GM12872 (cell line): ENCODE measurements around the gene SGCA.

Experiments used
- TF ChIP-seq, protein P1 (sequence below): IDR thresholded peaks from 3 replicates; pipeline ENCODE4 v1.5.1; 2011; ENCODE audit warnings: low read depth, mild to moderate bottlenecking, low read length, moderate library complexity; ENCODE audit not compliant: insufficient read depth

SGCA gene

DNA sequence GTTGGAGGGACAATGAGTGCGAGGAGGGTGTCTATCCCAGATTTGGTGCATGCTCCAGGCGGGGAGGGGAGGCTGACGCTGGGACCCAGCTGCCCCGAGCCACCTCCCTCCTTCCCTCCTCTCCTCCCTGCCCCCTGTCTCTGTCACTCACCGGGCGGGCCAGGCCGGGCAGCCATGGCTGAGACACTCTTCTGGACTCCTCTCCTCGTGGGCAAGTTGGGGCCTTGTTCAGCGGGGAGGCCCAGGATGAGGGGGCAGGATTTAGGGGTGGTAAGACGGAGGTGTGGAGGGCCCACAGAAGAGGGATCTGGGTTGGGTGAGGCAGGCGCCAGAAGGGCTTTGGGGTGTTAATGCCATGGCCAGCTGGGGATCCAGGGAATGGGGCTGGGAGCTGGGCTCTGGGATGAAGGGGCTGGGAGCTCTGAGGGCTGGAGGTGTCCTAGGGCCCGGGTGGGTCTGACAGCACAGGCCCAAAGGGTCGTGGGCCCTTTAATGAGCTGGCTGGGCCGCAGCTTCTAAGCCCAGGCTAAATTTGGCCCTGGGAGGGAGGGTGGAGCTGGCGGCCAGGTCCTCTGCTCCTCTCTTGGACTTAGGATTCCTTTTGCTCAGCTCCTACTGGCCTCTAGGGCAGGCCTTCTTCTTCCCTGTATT, at the start of gene SGCA:
Gene SGCA, plus strand, starts transcription at position 139 of the 651 bp plus-strand sequence. Its CDS starts 36 bp downstream, at position 175.
- TF ChIP-seq, protein P1, sequence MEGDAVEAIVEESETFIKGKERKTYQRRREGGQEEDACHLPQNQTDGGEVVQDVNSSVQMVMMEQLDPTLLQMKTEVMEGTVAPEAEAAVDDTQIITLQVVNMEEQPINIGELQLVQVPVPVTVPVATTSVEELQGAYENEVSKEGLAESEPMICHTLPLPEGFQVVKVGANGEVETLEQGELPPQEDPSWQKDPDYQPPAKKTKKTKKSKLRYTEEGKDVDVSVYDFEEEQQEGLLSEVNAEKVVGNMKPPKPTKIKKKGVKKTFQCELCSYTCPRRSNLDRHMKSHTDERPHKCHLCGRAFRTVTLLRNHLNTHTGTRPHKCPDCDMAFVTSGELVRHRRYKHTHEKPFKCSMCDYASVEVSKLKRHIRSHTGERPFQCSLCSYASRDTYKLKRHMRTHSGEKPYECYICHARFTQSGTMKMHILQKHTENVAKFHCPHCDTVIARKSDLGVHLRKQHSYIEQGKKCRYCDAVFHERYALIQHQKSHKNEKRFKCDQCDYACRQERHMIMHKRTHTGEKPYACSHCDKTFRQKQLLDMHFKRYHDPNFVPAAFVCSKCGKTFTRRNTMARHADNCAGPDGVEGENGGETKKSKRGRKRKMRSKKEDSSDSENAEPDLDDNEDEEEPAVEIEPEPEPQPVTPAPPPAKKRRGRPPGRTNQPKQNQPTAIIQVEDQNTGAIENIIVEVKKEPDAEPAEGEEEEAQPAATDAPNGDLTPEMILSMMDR, result no peak

DNA sequence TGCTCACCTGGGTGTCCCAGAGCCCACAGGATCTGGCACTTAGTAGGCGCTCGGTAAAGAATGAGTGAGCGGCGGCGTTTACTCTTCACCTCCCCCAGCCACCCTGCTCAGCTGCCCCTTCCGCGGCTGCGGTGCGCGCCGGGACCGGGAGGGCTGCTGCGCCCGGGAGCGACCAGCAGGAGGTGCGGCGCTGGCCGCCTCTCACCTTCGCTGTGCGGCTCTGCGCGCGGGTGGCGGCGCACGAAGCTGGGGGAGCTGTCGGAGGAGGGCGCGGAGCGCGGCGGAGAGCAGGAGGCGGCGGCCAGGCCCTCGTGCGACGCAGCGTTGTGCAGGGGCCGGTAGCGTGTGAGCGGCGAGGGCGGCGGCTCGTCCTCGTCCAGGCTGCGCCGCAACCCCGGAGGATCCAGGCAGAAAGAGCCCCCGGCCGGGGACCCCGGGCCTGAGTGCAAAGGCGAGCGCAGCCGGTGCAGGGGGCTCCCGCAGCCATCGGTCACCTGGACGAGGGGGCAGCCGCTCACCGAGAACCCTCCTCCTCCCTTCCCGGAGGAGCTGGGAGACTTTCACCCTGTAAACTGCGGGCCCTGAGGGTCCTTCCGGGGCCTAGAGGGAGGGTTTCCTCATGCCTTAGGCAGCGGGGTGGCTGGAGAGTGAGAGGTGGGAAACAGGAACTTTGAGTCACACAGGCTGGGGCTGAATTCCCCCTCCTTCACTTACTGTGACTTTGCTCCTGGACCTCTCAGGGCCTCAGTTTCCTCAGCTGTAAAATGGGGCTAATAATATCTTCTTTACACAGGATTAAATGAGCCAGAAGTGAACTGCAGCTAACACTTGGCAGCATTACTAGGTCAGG, 48.4 kb upstream of the SGCA start:
- TF ChIP-seq, protein P1, result peak; percentile 46; the same call in 2 of the 3 replicates

DNA sequence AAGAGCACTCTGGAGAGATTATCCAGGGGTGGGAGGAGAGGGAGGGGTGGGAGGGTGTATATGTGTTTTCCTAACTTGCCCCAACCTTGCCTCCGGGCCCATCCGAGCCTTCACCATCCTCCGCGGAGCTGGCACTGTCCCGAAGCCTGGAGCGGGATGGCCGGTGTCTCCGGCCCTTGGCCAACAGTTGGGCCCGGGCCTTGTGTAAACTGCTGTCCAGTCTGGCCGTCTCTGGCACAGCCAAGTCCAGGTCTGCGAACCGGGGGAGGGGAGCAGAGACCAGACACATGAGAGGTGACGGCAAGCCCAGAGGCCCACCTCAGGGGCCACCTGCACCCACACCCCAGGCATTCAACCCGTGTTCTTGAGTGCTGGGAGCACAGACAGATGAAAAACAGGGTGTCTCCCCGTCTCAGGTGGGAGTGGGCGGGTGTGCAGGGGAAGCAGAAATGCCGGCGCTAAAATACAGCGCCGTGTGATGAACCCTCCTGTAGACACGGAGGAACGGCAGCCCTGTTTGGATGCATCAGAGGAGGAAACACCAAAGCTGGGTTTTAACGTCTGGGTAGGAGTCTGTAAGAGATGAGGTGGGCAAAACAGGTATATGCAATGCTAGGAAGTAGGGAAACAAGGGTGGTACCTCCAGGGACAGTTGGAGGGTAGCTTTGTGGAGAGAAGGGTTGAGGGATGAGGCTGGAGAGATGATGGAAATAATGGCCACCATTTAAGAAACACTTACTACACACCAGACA, 47.6 kb upstream of the SGCA start:
- TF ChIP-seq, protein P1, result no peak

DNA sequence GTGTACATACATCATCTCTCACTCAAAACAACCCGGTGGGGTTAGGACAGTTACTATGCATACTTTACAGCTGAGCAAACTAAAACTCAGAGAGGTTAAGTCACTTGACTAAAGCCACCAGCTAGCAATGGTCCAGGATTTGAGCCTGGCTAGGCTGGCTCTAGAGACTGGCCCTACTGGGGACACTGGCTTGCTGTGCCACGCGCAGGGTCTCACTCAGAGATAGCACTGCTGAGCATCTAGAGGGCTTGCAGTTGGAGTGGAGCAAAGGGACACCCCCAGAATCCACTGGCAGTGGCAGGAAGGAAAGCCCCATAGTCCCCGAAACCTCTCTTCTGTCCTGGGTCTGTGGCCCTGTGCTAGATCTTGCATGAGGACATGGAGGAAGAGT, 47.0 kb upstream of the SGCA start:
- TF ChIP-seq, protein P1, result no peak

DNA sequence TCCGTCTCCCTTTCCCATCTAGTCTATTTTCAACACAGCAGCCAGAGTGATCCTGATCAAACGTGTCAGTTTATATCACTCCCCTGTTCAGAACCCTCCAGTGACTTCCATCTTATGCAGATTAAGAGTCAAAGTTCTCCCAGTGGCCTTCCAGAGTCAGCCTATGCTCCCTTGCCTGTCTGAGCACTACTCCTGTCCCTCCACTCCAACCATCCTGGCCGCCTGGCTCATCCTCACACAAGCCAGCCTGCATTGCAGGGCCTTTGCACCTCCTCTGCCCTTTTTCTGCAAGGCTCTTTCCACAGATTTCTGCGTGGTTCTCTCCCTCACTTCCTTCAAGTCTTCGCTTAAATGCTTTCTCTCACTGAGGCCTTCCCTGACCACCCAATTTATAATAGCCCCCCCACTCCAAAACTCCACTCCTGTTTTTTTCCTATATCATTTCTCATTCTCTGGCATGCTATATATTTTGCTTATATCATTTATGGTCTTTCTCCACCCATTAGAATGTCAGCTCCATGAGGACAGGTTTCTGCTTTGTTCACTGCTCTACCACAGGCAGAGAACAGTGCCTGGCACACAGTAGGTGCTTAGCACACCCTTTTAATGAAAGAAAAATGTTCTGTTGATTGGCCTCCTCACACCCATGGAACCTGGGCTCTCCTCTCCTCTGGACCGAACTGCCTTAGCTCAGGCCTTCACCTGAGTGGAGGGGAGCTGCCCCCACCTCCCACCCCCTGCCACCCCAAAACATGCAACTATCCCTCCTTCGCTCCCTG, 45.1 kb upstream of the SGCA start:
- TF ChIP-seq, protein P1, result no peak

DNA sequence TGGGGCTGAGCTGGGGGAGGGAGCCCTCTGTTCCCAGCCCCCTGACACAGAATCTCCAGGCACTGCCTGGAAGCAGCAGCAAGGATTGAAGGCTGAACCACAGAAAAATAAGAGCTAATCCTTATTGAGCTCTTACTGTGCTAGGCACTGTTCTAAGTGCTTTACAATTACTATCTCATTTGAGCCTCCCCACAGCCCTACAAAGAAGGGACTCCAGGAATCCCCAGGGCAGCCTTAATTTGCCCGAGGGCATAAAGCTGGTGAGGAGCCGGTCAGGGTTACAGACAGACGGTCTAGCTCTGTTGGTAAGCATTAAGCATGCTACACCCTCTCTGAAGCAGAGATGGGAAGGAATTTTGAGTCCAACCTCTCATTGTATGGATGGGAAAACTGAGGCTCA, 42.9 kb upstream of the SGCA start:
- TF ChIP-seq, protein P1, result no peak
